WI38 (cell line): ENCODE results near the gene CCDC30.

Source experiments
- H3K4me3 ChIP-seq: 2 replicates; pipeline ENCODE4 v1.5.1; 2011; ENCODE audit warnings: low read depth, mild to moderate bottlenecking, control low read depth, low read length
- CTCF ChIP-seq: IDR thresholded peaks from 2 replicates; pipeline ENCODE4 v1.5.1; 2012; ENCODE audit warnings: low read depth, mild to moderate bottlenecking, control low read depth, low read length

Gene CCDC30

DNA sequence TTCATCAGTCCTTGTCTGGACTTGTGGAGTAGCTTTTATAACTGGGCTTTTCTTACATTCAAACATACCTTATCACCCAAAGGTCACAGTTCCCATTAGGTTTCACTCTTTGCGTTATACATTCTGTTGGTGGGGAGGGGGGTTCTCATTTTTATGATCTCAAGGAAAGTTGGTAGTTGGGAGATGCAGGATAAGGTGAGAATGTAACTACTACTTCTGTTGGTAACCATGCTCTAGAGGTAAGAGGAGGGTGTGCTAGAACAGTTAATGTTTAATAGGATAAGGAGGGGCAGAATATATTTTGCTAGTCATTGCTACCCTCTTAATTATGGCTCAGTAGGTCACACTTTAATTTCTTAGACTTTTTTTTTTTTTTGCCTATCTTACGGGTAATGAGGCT is 229.8 kb downstream of the CCDC30 start:
- TF ChIP-seq CTCF = no peak
- no peak overlapping the region for H3K4me3 ChIP-seq

- TF ChIP-seq CTCF = no peak
- no peak overlapping the region for H3K4me3 ChIP-seq
Measured at GRCh38 chr1:42698081-42698813, 235.2 kb downstream of the CCDC30 start.

GRCh38 chr1:42700006-42700405 is 236.9 kb downstream of the CCDC30 start:
- H3K4me3 ChIP-seq = no peak overlapping the region
- no peak for TF ChIP-seq CTCF

DNA sequence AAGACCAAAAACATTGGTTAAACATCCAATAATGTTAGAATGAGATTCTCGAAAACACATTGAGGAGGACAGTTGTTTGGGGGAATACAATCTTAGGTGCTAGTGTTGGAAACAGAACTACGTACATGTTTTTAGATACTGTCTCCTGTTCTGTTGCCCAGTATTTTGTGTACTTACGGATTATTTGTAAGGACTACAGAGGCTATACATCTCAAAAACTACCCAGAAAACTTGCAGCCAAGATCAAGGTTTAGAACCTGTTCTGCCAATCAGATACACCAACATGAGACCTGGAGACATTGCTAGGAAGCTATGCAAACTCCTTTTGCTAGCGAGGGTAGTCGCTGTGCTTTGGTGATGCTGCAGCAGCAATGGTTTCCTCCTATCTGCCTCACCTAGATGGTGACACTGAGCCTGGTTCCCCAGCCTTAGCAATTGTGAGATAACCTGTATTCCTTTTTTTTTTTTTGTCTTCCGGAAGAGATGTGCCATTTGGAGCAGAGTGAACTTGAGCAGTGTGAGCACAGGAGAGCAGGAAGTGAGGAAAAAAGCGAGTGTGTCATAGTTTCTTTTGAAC is 240.9 kb downstream of the CCDC30 start:
- no peak overlapping the region for H3K4me3 ChIP-seq
- TF ChIP-seq CTCF = no peak
